Endothelial cell of umbilical vein (primary cell): Measurements from ENCODE around the gene CRYGN. TPM values are rescaled to one million over a fixed set of nuclear protein-coding genes. Genes with fewer than 3 reads are reported as not detected.

ENCODE experiments used
- BruUV-seq: library from RNA; stranded (reverse); fragments of 400-500 nt; replicated peaks from 2 replicates; lab custom pipeline; 2021; lab: Mats Ljungman, UMichigan
- CTCF ChIA-PET: fragments of 300-600, 350-600 bp; sonication (Branson Sonifier 250); formaldehyde crosslinking; loops from one replicate; lab custom pipeline; 2021; ENCODE audit warnings: antibody characterized with exemption, inconsistent platforms; lab: Charles Lee
- POLR2A ChIA-PET: fragments of 300-600, 350-600 bp; sonication (Branson Sonifier 250); formaldehyde crosslinking; loops from one replicate; lab custom pipeline; 2021; ENCODE audit warnings: antibody characterized with exemption, inconsistent platforms; lab: Charles Lee
- DNase-seq: peaks from one replicate; pipeline ENCODE4 v3.0.0-alpha.2; 2011; ENCODE audit warnings: low read depth, low spot score
- FAIRE-seq: peaks from 2 replicates; lab custom pipeline; 2011; peaks lifted over from hg19 to GRCh38; lab: Jason Lieb, UNC
- H2AFZ ChIP-seq: 2 replicates; pipeline ENCODE4 v1.6.0; 2012; ENCODE audit warnings: low read depth, low read length, control low read depth, inconsistent platforms
- H3K27ac ChIP-seq: 2 replicates; pipeline ENCODE4 v1.5.1; 2011; ENCODE audit warnings: low read depth, mild to moderate bottlenecking, control low read depth, low read length, moderate library complexity; ENCODE audit not compliant: insufficient read depth
- H3K27me3 ChIP-seq, 2 experiments: 2 replicates each; pipeline versions ENCODE4 v1.6.0 to v1.6.1; 2011; ENCODE audit warnings: low read length in 2 of 2, mixed read lengths in 1 of 2; ENCODE audit not compliant: control insufficient read depth in 2 of 2, insufficient read depth in 2 of 2
- H3K36me3 ChIP-seq, 2 experiments: 2 replicates in 1 of 2; 3 replicates in 1 of 2; pipeline ENCODE4 v1.5.1; 2011; ENCODE audit warnings: low read length in 2 of 2, mild to moderate bottlenecking in 1 of 2, moderate library complexity in 1 of 2; ENCODE audit not compliant: control insufficient read depth in 2 of 2, insufficient read depth in 2 of 2; ENCODE audit errors: extremely low read depth in 1 of 2
- H3K4me1 ChIP-seq: 3 replicates; pipeline ENCODE4 v1.5.1; 2011; ENCODE audit warnings: mild to moderate bottlenecking, low read length; ENCODE audit not compliant: control insufficient read depth, insufficient read depth; ENCODE audit errors: extremely low read depth
- H3K4me2 ChIP-seq: 2 replicates; pipeline ENCODE4 v1.6.1; 2011; ENCODE audit warnings: low read length, control low read depth, mixed read lengths; ENCODE audit not compliant: insufficient read depth
- H3K4me3 ChIP-seq, 3 experiments: fragments of 200-600 bp in 1 of 3; sonication (generic), shearing (Covaris generic) in 1 of 3; replicated peaks in 1 of 3; 2 replicates each; pipeline ENCODE4 v1.5.1; 2011 to 2016; ENCODE audit warnings: control low read depth in 3 of 3, low read length in 3 of 3, mild to moderate bottlenecking in 2 of 3, inconsistent platforms in 1 of 3, low read depth in 1 of 3, moderate library complexity in 1 of 3; ENCODE audit not compliant: insufficient read depth in 1 of 3
- H3K79me2 ChIP-seq: 2 replicates; pipeline ENCODE4 v1.6.0; 2012; ENCODE audit warnings: low read length, inconsistent platforms; ENCODE audit not compliant: control insufficient read depth, insufficient read depth
- H3K9ac ChIP-seq: replicated peaks from 2 replicates; pipeline ENCODE3; 2011; ENCODE audit warnings: low read length, control low read depth; ENCODE audit not compliant: insufficient read depth; ENCODE audit errors: extremely low read depth
- H3K9me1 ChIP-seq: replicated peaks from 3 replicates; pipeline ENCODE4 v1.6.0; 2011; ENCODE audit warnings: mild to moderate bottlenecking, low read length; ENCODE audit not compliant: control insufficient read depth, insufficient read depth; ENCODE audit errors: extremely low read depth
- H3K9me3 ChIP-seq: replicated peaks from 2 replicates; pipeline ENCODE4 v1.5.1; 2012; ENCODE audit warnings: low read length, inconsistent platforms; ENCODE audit not compliant: control insufficient read depth, insufficient read depth
- H4K20me1 ChIP-seq: replicated peaks from 2 replicates; pipeline ENCODE3; 2011; ENCODE audit warnings: mild to moderate bottlenecking, low read length; ENCODE audit not compliant: control insufficient read depth, insufficient read depth; ENCODE audit errors: extremely low read depth
- EZH2 ChIP-seq: IDR thresholded peaks from 2 replicates; pipeline ENCODE4 v1.6.1; 2012; ENCODE audit warnings: borderline replicate concordance, low read depth, mild to moderate bottlenecking, moderate library complexity, low read length, inconsistent platforms; ENCODE audit not compliant: severe bottlenecking
- FOS ChIP-seq: IDR thresholded peaks from 2 replicates; pipeline ENCODE4 v1.6.1; 2011; ENCODE audit warnings: mild to moderate bottlenecking, low read length, moderate library complexity, borderline replicate concordance; ENCODE audit not compliant: insufficient read depth
- GATA2 ChIP-seq: IDR thresholded peaks from 2 replicates; pipeline ENCODE4 v1.7.0; 2011; ENCODE audit warnings: low read depth, mild to moderate bottlenecking, moderate library complexity, mixed read lengths, low read length; ENCODE audit not compliant: insufficient read length, insufficient read depth
- JUN ChIP-seq: IDR thresholded peaks from 2 replicates; pipeline ENCODE4 v1.6.1; 2011; ENCODE audit warnings: borderline replicate concordance, low read depth; ENCODE audit not compliant: insufficient read length, insufficient read depth
- MAX ChIP-seq: IDR thresholded peaks from 2 replicates; pipeline ENCODE4 v1.6.1; 2011; ENCODE audit not compliant: insufficient read depth, insufficient read length
- MYC ChIP-seq: IDR thresholded peaks from one replicate; pipeline ENCODE4 v1.6.1; 2011; ENCODE audit warnings: mild to moderate bottlenecking, low read depth, low read length
- POLR2A ChIP-seq: IDR thresholded peaks from 2 replicates; pipeline ENCODE4 v1.6.1; 2012; ENCODE audit warnings: low read depth, mild to moderate bottlenecking, control low read depth, low read length
- POLR2AphosphoS5 ChIP-seq: IDR thresholded peaks from 2 replicates; pipeline ENCODE4 v1.6.1; 2012; ENCODE audit warnings: low read depth, mild to moderate bottlenecking, control low read depth, low read length, moderate library complexity; ENCODE audit not compliant: insufficient read depth
- dilution Hi-C: fragments of 300-500 bp; cut with MboI; formaldehyde crosslinking; loops from one replicate; pipeline ENCODE4 v1.15.0; 2019; ENCODE audit warnings: low sequenced_read_pairs; ENCODE audit not compliant: extremely low pct_ligation_motif_present
- intact Hi-C: fragments of 100-400 bp; cut with micrococcal nuclease; formaldehyde crosslinking; loops from one replicate; pipeline ENCODE4 v1.10.0; 2022
- polyA plus RNA-seq, 4 experiments: library from polyadenylated mRNA; depleted of rRNA in 3 of 4; stranded (reverse) in 3 of 4; unstranded in 1 of 4; fragments of >200 nt; gene quantifications; 2 replicates each; pipeline versions ENCODE4 v1.2.1 to v1.2.3, GENCODE V29; 2011 to 2012; ENCODE audit warnings: missing spikeins in 1 of 4
- total RNA-seq: library from RNA; stranded (reverse); gene quantifications from 2 replicates; pipeline ENCODE4 v1.2.3, GENCODE V29; 2021
- TF ChIP-seq, protein P1 (sequence below), 2 donors: IDR thresholded peaks; 1 replicate in 1 of 2; 2 replicates in 1 of 2; pipeline ENCODE4 v1.5.1; 2011; ENCODE audit warnings: low read length in 2 of 2, mild to moderate bottlenecking in 2 of 2, moderate library complexity in 2 of 2, control low read depth in 1 of 2, inconsistent platforms in 1 of 2, low read depth in 1 of 2; ENCODE audit not compliant: insufficient read depth in 1 of 2; ENCODE audit errors: extremely low read depth in 1 of 2

Gene CRYGN
- total and polyA plus RNA-seq, 2 donors (not counting 3 experiments of a cell fraction or from before 2014, with no cell fraction given), result not detected

DNA sequence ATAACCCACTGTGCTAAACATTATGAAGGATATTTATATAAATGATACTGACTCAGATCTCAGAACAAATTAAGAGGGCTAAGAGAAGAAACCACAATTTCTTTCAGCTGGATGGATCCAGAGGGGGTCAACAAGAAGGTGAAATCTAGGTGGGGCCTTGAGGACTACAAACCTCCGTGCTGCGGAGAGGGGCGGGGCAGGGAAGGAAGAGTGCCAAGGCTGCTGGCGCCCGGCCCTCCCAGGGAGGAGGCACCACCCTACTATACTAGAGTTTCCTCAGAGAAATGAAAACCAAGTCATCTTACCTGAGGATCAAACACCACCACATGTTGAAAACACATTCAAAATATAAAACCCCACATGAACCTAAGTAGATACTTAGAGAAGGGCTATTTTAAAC, 29.3 kb upstream of the CRYGN start:
- Histone ChIP-seq H2AFZ (no peak overlapping the region), H3K9ac (no peak overlapping the region), H3K9me1 (no peaks in the 10 kb centered on the region), H4K20me1 (no peaks in the 10 kb centered on the region), H3K4me3 (no peak overlapping the region), H3K27ac (no peak overlapping the region), H3K9me3 (no peaks in the 10 kb centered on the region), H3K4me1 (peaks cover 17% of the 10 kb centered on the region), H3K79me2 (peaks cover 14% of the 10 kb centered on the region), H3K36me3 (peaks cover 23 to 25% of the 10 kb centered on the region in 2 experiments), H3K27me3 (no peaks in the 10 kb centered on the region), H3K4me2 (no peak overlapping the region)
- no TSS peak for BruUV-seq
- DNase-seq (no peak), FAIRE-seq (no peak)
- ChIA-PET CTCF (interaction anchor here (1.0 kb wide), 1 partner anchor 16 kb away, joined by 3 read pairs; no protein-coding TSS in a partner anchor), POLR2A (no interaction called here)
- TF ChIP-seq MAX (no peak), FOS (no peak), POLR2AphosphoS5 (no peak), GATA2 (no peak), MYC (no peak), EZH2 (no peak), JUN (no peak), POLR2A (no peak)
- TF ChIP-seq, protein P1, sequence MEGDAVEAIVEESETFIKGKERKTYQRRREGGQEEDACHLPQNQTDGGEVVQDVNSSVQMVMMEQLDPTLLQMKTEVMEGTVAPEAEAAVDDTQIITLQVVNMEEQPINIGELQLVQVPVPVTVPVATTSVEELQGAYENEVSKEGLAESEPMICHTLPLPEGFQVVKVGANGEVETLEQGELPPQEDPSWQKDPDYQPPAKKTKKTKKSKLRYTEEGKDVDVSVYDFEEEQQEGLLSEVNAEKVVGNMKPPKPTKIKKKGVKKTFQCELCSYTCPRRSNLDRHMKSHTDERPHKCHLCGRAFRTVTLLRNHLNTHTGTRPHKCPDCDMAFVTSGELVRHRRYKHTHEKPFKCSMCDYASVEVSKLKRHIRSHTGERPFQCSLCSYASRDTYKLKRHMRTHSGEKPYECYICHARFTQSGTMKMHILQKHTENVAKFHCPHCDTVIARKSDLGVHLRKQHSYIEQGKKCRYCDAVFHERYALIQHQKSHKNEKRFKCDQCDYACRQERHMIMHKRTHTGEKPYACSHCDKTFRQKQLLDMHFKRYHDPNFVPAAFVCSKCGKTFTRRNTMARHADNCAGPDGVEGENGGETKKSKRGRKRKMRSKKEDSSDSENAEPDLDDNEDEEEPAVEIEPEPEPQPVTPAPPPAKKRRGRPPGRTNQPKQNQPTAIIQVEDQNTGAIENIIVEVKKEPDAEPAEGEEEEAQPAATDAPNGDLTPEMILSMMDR (IDR thresholded peaks at IDR 0.05; ENCODE audit: extremely low read depth in 1 of 2, insufficient read depth in 1 of 2, low read depth in 1 of 2, low read length in 2 of 2), result no peak
- intact Hi-C loops (no loop called here), dilution Hi-C loops (no loop called here)
